Dedifferentiated amniotic fluid mesenchymal stem cell (primary cell): Measurements from ENCODE around the gene GPC5.

Source experiments
- DNase-seq: peaks from one replicate; pipeline ENCODE4 v3.0.0-alpha.2; 2016; ENCODE audit errors: extremely low spot score

The GPC5 gene

DNA sequence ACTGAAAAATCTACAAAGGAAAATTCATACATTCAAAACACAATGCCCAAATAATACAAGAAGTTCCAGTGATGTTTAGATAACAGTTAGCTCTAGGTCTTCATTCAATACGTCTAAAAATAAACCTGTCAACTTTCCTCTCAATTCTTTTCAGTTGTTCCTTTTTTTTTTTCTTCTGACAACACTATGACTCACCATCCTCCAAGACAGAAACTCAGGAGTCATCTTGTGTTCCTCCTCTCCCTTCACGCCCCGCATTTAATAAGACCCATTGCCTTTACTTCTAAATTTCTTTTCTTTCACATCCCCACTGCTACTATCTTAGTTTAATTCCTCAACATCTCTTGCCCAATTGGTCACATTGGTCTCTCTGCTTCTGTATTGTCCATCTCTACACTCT, 759.9 kb downstream of the GPC5 start:
- DNase-seq = no peak

DNA sequence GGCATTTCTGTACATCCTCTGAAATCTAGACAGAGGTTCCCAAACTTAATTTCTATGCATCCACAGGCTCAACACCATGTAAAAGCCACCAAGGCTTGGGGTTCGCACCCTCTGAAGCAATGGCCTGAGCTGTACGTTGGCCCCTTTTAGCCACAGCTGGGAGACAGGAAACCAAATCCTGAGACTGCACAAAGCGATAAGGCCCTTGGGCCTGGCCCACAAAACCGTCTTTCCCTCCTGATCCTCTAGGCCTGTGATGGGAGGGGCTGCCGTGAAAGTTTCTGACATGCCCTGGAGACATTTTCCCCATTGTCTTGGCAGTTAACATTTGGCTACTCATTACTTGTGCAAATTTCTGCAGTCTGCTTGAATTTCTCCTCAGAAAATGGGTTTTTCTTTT, 766.4 kb downstream of the GPC5 start:
- no peak for DNase-seq

DNA sequence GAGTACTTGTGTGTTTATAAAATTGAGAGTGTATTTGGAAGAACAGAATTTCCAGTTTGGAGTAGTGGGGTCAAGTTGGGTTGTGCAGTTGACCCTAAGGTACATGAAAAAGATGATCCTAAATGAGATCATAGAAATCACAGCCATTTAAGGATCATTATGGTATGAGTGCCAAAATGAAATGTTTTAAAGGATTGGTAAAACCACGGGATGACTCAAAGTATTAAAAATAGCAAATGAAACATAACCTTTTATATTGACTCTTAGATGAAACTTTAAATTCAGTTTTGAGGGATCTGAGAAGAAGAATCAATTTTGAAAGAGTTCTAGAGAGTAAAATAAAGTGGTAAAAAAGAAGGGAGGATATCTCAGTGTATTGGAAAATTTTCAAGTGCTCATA, 773.8 kb downstream of the GPC5 start:
- DNase-seq = no peak

DNA sequence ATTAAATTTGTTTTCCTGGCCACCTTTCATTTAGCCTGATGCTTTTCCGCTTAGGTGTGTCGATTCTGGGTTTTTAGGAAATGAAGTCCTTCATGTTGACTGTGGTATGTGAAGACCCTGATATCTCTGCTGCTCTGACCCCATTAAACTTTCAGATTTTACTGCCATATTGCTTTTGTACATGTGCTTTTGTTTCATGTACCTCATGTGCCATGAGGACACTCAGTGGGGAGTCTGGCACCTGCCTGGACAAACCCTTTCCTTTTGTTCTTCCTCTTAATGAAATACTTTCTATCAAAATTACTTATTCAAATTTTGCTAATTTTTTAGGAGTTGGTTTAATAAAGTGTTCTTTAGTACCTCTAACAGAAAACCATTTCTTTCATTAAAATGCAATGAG, 774.8 kb downstream of the GPC5 start:
- DNase-seq = no peak

DNA sequence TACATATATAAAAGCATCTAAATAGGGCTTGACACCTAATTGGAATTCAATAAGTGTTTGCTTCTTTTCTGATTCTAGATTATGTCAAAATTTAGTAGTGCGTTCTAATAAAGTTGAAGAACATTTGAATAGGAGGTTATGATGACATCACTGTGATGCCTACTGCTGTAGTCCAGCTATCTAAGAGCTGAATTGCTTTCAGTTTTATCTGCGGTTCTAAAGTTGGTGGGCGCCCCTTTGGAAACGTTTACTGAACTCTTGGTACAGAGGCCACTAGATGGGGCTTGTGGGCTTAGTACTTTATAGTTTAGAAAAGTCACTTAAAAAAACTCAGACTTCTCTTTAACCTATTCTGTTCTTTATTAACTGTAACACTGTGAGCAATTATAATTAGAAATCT, 776.9 kb downstream of the GPC5 start:
- DNase-seq = no peak

DNA sequence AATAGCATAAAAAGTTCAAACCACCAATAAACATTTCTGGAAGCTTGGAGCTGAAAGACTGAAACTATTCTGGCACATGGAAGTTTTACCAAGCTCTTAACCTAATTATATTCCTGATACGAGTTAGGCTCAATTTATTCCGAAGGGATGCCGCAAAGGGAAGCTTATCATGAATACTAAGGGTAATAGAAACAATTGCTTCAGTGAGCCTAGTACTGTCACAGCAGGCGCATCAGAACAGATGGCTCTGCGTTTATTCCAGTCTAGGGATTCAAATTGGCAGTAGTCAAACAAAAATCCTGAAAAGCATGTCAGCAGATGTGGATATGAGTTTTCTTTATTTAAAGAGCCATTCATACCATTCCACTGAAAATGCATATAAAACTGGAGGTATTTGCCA, 779.5 kb downstream of the GPC5 start:
- DNase-seq = no peak

DNA sequence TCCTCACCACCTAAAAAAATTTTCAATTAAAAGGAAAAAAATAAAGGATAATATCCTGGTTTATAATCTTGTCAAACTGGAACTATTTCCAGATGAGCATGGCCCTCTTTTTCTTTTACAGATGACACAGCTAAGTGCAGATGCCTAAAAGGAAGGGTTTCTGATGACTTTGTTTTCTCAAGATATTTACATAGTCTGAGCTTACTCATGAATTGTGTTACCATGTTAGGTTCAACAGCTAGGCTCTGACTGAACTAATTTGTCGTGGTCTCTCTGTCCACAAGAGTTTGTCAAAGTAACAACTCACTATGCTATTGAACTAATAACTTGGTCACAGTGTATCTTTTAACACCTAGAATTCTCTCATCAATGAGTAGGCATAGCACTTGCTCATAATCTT, 780.8 kb downstream of the GPC5 start:
- DNase-seq = no peak

DNA sequence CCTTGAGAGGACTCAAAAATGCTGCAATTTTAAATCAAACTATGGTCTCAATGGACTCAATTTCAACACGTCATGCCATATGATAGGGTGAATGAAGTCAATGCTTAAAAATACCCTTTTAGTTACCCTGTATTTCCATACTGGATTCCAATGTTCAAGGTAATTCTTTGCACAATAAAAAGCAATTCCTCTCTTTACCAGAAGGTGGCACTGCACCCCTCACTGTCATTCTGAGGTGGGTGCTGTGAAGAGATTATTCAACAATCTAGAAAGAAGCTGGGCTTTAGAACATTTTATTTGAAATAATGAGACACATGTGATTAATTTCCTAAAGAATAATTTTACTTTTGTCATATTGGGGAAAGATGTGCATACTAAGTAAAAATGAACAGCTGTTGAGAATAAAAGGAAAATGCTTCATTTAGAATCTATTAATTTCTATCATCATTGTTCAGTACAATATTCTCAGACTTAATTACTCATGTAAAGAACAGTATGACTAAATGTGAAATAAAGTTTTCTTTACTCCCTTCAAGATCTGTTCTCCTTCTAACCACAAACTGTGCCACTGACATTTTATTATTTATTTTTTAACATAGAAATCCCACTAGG, 789.1 kb downstream of the GPC5 start:
- no peak for DNase-seq

DNA sequence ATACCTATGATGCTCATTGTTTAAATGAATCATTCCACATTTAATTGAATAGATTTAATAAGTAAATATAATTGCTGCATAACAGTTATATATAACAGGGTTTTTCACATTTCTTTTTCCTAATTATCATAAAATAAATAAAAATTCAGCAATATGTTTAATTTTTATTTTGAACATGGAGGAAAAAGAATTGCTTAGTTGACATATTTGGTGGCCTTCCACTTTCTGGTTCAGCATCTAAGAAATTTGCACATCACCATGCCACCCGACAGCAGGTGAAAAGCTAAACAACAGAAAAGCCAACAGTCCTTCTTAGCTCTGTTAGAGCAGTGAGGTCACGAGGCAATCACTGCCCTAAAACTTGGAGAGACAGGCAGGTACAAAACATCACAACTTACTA, 790.2 kb downstream of the GPC5 start:
- DNase-seq = no peak

DNA sequence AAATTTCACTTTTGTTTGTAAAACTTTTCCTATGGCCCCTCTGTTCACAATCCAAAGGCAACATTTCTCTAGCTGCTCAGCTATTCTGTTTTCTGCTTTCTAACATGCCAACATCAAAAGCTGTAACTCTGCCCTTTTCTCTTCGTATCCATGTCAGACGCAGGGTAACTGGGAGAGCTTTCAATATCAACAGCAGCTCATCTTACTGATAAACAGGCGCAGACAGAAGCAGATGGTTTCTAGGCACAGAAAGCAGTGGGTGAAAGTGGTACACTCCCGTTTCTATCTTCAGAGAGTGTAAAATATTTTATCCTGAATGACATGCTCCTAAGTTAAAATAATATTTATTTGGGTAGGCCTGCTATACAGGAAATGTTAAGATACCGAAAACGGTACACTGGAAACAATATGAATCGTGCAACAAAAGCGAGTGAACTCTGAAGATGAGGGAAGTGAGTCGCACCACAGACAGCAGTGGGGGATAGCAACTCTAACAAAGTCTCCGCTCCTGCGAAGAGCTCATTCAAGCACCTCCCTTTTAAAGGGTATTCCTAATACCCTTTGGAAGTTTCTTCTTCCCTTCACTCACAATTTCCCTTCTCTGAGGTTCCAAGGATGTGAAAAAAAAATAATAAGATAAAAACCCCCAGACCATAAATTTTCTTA, 798.3 kb downstream of the GPC5 start:
- DNase-seq = no peak

DNA sequence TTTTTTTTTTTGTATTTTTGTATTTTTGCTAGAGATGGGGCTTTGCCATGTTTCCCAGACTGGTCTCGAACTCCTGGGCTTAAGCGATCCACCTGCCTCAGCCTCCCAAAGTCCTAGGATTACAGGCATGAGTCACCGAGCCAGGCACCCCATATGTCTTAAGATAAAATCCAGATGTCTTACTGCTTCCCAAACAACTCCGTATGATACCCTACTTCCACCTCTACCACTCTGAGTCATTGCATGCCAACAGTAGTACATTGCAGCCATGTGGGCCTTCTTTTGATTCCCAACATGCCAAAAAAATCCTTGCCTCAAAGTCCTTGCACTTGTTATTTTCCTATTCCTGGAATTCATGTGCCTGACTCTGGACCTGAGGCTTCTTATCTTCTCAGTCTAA, 799.2 kb downstream of the GPC5 start:
- no peak for DNase-seq

DNA sequence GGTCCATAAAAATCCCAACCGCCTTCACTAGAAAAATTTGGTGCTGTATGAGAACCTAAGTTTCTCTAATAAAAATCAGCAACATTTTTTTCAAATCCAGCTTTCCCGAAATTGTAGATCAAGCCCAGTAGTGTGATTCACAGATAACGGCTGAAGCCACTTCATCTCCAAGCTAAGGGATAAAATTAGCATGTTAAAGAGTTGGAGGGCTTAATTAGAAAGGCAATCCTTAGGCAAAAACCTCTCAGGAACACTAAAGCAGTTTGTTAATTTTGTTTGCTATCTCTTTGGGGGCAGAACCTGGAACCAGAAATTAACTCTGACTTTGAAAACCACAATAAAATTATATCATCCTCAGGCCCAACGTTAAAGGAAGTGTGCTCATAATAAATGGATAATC, 820.2 kb downstream of the GPC5 start:
- no peak for DNase-seq

DNA sequence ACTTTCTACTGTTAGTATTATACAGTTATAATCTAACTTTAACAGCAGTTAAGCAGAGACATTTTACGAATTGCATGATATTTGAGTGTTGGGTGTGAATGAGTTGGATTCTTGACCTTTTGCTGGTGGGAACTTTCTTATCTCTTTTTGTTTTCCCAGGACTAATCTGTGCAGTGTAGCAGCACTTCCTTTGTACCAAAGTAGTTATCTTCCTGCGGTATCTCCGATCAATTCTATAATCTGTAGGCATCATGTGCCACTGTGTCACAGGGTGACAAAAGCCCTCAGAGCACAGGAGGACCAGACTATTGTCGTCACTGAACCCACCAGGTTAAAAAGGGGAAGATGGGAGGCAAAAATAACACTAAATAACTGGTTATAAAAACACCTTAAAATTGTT, 823.5 kb downstream of the GPC5 start:
- no peak for DNase-seq

DNA sequence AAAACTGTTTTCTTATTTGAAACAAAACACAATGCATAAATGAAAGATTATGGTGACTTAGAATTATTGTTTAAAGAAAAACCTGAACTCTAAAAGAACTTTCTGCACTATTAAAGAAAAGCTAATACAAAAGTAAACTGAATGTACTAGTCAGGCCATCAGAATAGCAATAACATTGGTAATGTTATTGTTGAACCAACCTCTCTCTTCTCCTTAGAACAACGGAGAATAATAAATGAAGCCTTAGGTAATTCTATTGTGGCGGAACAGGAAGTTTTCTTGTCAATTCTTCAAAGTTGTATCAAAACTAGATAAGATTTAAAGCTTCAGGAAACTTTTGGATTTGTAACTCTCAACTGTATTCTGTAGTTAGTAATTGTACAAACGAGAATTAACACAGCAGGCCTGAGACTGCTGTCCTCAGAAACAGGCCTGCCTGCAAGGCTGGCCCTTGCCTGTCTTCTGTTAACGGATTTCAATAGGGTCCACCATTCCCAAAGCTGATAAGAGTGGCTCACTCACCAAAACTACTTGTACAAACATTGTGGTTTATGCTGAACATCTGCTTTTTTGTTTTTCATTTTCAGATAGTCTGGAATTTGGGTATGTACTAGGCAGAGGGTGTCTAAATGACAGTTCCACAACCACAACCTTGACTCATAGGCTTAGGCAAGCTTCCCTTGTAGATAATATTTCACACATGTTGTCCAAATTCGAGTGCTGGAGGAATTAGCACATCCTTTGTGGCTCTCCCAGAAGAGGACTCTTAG, 825.8 kb downstream of the GPC5 start:
- no peak for DNase-seq

DNA sequence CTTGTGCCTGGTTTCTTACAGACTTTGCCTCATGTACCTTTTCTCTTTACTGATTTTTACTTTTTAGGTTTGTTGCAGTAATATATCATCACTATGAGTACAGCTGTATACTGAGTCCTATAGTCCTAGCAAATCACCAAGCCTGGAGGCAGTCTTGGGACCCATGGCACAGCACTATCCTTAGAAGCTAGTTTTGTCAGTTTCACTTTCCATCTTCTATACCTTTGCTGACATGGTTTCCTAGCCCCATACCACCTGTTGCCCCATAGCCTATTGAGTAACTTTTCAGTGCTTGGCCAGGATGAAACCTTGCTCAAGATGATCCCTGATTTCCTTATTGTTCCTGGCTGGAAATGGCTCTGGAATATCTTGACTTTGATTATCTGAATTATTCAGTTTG, 826.4 kb downstream of the GPC5 start:
- no peak for DNase-seq

DNA sequence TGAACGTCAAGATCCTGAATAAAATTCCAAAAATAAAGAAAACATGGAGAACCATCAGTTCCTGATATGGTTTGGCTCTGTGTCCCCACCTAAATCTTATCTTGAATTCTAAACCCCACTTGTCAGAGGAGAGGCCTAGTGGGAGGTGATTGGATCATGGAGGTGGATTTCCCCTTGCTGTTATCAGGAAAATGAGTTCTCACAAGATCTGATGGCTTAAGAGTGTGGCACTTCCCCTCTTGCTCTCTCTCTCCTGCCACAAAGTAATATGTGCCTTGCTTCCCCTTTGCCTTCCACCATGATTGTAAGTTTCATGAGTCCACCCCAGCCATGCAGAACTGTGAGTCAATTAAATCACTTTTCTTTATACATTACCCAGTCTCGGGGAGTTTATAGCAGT, 827.4 kb downstream of the GPC5 start:
- DNase-seq = no peak

DNA sequence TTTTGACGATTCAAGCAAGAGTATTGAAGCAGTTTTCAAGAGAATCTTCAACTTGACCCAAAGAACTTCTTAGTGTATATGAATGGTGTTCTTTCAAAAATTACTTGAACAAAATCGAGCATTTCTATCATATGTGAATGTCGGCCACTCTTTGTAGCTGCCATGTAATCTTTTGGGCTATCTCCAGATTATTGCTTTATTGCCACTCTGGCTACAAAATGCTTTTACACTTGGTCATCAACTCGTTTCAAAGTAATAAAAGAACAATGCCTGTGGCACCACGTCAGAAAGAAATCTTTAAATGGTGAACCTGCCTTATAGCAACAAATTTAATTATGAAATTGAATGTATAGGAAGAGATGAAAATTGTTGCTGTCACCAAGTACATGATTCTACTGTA, 834.5 kb downstream of the GPC5 start:
- DNase-seq = no peak

DNA sequence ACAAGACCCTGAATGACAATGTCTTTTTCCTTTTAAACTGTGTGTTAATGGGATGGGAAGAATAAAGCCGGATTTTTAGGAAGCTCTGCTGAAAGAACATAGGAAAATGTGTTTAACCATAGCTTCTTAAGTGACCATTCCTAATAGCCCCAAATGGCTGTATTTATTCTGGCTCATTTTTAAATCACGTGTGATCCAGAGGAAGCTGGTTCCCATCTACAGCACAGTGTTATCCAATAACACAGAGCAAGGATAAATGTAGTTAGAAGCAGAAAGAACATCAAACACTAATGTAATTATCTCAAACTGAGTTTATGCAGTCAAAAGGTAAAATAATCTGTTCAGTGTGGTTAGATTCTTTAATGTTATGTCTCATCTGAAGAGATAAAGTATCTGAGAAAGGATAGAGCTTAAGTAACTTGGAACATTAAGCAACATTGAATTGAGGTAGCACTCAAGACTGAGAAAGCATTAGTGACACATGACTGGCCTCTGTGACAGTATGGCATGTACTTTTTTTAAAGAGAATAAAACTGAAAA, 853.3 kb downstream of the GPC5 start:
- no peak for DNase-seq

DNA sequence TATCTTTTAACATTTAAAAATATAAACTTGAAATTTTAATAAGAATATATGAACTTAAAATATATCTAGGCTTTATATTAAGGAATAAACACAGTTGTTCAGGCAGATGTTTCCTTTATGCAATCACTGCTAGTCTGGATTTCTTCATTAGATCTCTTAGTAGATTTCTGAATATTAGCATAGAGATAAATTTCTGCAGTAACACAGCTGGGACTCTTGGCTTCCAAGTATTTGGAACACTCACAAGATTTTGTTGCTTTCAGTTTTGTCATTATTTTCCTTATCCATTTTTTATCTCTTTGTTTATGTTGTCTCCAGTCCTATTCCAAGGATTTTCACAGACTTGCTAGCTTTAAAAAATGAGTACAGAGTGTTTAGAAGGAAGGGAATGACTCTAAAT, 857.1 kb downstream of the GPC5 start:
- no peak for DNase-seq

DNA sequence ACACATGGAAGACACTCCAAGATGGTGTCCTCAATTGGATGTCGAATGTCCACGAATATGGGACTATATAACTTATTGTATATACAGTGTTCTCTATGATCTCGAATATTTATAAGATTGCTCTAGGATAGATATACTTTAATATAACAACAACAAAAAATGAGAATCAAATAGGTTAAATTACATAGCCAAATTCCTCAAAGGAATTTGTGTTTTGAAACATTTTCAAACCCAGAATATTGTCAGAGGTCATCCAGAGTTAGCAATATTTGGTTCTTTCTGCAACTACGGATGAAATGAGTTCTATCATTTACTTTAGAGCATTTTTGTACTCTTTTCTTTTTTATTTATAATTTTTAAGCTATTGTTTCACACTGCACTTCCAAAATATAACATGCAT, 857.8 kb downstream of the GPC5 start:
- DNase-seq = no peak

DNA sequence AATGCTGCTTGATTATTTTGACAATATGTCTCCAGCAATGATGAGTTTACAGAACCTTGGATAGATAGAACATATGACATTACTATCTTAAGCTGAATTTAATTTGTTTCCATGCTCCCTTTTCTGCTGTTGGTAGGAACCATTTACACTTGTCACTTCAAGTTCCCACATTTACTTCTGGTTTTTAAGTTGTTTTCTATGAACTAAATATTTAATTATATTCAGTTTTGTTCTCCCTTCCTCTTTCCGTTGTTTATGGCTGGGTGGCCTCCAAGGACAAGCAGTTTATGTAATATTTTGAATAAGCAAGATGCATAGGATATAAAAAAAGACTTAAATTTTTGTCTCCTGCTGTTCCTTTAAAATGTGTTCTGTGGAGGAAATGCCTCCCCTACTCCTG, 860.6 kb downstream of the GPC5 start:
- DNase-seq = no peak

DNA sequence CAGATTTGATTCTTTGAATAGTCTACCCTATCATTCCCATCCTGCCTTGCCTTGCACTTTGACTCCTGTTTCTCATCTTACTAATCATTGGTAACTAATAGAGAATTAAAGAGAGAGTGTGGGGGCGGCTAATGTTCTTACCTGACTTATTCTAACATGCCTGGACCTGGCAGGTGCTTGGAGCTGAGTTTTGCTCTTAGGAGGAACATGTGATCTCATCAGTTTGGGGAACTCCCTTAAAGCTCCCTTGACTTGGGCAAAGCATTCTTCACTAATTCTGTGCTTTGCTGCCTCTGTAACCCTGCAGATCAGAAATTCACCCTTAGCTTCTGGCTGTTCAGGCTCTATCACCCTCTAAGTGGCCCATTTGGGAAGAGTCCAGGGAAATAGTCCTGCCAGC, 861.1 kb downstream of the GPC5 start:
- DNase-seq = no peak

DNA sequence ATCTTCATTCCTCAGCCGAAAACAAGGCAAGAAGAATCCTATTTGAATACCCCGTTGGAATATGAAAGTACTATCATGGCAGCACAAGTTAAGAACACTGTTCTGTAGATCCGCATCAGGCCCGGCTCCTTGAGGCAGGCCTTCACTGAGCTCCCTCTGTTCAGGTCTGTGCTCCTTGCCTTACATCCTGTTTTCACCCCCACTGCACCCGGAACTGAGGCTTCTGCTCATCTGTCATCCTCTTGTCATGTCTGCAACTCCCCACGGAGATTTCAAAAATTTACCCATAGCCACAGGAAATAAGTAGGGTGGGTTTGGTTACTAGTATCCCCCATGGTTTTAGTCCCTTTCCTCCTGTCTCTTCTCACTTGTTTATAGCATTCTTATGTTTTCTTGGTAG, 861.9 kb downstream of the GPC5 start:
- DNase-seq = no peak
